Left cardiac atrium (tissue), 4 donors: Measurements from ENCODE around the gene CTPS1. TPM values are rescaled to one million over a fixed set of nuclear protein-coding genes. Genes with fewer than 3 reads are reported as not detected.

Experiments
- ATAC-seq, 2 donors: fragments of 200-7000 bp; cut with Tn5 transposase; one replicate each; pipeline ENCODE4 v1.9.1; 2020; ENCODE audit warnings: mild to moderate bottlenecking in 2 of 2, moderate library complexity in 2 of 2
- DNase-seq: peaks from one replicate; pipeline ENCODE4 v3.0.0-alpha.2; 2020
- intact Hi-C, 2 donors: fragments of 100-400 bp; cut with DNase I; formaldehyde crosslinking; loops; one replicate each; pipeline versions ENCODE4 v1.14.1 to v1.15.1; 2022 to 2023
- total RNA-seq, 2 donors: library from RNA; stranded (reverse); fragmentation: NEBNext Ultra II Directional; extraction: Animal tissue kit (Norgen Biotek cat#: 25700); gene quantifications; one replicate each; pipeline ENCODE4 v1.2.1, GENCODE V29; 2021
- donor health status: DM: no; HTN: yes; CAD: no.
- donor health status: DM: no; HTN: yes; CAD: no; lungs with severe emphysema.
- donor health status: DM: yes; HTN: yes; CAD: no.
- donor health status: Dilated cardiomyopathy.

The CTPS1 gene
- total RNA-seq, 2 donors from 2014 or later = 10.3 to 18.3 TPM

DNA sequence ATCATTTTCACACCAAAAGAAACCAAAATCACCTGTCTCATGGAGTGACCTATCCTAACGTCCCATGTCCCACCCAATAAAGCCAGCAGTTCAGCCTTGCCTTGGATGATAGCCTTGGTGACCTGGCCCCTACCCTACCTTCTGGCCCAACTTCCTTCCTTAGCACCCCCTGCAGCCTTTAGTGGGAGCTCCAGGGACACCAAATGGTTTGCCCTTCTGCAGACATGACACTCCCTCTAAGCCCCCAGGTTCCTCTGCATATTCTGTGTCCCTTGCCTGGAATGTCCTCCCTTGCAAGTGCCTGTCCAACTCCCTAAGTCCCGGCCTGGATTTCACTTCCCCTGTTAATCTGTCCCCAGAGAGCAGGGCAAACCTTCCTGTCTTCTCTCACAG is 39.9 kb downstream of the CTPS1 start:
- intact Hi-C loops = no loop called here
- no peak for DNase-seq
- ATAC-seq = no peak

DNA sequence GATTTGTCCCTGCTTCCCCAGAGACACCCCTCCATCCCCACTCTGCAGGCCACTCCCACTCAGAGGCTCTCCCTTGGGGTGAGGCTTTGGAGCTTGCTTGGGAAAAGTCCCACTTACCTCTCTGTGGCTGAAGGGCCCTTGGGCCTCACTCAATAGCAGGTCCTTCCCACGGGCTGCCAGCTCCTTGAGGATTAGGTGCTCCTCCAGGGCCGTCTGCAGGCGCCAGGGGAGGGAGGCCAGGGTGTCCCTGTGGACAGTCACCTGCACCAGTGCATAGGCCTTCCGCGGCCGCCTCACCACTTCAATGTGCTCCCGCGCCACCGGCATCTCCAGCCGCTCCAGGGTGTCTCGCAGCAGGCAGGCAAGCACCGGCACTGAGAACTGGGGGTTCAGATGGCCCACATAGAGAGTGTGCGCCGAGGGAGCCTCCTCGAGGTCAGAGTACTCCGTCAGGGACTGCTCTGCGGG is 40.6 kb downstream of the CTPS1 start:
- no peak for ATAC-seq
- no peak for DNase-seq
- intact Hi-C loops = no loop called here

DNA sequence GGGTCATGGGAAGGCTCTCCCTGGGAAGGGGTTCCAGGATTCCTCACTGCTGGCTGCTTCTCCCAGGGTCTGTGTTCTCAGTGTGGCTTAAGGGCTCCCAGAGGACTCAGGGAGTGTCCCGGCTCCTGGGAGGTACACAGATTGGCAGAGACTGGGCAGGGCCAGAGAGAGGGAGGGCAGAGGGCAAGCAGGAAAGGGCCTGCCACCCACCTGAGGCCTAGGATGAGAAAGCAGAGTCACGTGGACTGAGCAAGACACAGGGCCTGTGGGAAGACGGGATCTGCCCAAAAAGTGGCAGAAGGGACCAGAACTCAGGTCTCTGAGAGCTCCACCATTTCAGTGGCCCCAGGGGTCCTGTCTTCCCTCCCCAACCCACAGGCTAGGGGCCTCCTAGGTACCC is 41.2 kb downstream of the CTPS1 start:
- ATAC-seq (no peak), DNase-seq (no peak)
- intact Hi-C loops = no loop called here

DNA sequence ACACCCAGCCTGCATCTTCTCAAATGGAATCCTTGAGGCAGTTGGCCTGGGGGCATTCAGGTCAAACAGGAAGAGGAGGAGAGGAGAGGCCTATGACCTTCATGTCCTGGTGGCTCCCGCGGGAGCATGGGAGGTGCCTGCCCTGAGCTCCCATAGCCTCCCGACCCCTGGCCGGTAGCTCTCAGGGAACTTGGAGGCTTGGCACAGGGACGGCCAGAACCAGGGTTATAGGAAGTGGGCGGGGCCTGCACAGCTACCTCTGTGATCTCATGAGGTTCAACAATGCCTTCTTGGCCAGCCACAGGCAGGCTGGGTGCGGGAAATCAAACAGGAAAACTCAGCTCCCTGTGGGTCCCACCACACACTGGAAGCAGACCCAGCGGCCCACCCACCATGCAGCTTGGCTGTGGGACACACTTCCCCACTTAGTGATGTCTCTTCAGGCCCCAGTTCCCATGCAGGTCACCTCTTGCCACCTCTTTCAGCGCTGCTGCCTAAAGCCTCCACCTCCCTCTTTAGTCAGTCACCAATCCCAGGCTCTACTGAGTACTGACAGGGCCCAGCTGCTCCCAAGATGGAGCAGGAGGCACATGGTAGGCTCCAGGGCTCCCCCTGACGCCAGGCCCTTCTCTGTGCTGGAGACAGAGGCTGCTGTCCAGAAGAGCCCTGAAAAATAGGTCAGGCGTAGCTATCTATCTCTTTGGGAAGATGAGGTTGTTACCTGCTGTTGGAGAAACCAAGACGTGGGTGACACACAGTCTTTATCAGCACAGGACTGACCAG is 42.2 kb downstream of the CTPS1 start, which contains the start of gene SLFNL1:
TSS of gene SLFNL1 (minus strand) at position 200 of the 783 bp plus-strand sequence. CDS start 1,065 bp downstream, outside the sequence.
- DNase-seq = peak; percentile 64
- ATAC-seq = peak; percentile 31 to 46
- intact Hi-C loops = no loop called here

DNA sequence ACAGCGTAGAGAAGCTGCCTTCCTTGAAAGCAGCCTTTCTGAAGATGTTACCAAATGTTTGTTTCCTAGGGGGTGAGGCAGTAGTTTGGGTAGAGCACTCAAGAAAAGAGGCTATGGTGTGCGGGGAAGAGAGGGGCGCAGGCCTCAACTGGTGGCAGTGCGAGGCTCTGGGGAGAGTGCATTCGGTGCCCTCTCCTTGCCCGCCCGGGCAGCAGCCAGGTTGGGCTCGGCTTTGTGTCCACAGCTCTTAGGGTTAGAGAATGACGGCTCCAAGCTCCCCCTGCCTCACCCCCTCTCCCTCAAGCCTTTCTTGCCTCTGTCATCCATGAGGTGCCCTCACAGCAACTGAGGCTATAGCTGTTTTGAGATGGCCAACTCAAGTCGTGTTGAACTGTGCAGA is 42.9 kb downstream of the CTPS1 start:
- no peak for ATAC-seq
- no peak for DNase-seq
- intact Hi-C loops = no loop called here

DNA sequence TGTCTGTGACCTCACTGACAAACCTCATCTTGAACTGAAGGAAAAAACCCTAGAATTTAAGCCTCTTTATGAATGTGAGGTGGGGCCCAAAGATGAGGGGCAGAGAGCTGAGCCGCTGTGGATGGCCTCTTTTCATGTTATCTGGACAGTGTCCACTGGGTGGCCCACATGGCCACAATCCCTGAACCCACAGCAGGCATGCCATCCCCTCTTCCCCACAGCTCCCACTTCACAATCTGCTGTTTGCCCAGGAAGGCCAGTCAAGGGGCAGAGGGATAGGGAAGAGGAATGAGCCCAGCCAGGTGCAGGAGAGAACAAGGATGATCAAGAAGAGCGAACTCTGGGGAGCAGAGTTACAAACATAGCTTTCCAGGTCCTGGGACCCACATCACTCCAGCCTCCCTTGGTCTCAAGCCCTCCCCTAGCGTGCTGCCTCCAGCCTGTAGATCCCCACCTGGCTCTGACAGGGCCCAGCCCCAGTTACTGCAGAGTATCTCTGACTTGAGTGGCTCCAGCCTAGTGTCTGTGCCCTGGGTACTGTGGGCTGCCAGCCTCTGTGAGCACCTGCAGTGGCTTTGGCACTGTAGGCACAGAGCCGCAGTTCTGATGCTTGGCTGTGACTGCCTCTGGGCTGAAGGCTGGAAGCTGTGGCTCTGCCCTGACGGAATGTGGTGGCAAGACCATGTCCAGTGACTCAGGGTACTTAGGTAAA is 43.9 kb downstream of the CTPS1 start:
- DNase-seq (no peak), ATAC-seq (no peak)
- intact Hi-C loops = no loop called here

DNA sequence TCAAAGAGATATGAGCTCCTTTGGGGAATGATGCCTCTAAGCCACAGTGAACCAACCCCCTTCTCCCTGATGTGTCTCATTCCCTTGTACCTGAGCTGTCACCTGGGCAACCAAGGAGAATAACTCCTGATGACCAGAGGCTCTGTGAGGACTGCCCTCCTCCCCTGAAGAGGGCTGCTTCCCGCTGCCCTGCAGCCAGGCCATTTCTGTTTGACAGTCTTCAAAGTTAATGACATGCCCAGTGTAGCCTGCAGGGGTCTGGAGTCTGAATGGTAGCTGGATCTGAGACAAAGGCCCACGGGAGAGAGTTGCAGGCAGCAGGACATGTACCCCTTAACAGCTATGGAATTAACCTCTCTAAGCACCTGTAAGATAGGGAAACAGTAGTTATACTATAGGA is 45.5 kb downstream of the CTPS1 start:
- intact Hi-C loops = no loop called here
- no peak for ATAC-seq

DNA sequence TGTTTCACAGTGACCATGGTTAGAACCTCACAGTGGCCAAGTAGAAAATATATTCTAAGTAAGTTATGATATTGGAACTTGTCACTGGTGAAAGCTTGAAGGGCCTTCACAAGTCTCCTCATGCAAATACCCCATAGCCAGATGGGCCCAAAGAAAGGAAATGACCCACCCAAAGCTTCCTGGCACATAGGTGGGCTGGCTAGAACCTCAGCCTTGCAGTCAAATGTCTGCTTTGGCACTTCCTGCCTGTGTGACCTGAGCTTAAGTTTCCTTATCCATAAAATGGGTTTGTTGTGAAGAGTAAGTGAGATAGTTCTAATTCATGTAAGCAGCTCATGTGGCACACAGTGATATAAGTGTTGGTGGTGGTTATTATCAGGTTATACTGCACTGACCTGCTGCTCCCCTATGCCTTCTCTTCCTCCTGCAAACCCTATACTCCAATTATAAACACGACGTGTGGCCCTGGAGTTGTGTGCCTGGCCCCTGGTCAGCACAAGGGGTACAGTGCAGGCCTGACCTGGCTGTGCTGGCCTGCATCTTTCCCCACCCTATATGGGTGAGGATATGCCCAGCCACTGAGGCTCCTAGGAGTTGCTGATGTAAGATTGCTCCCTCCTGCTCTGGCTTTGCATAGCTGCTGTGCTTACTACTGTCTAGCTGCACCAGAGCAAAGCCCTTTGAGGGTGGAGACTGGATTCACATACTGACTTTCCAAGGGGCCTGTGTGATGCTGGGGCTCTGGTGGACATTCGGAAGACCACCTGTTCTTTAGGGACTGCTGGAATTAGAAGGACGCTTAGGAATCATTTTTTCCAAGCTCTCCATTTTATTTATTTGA is 46.7 kb downstream of the CTPS1 start:
- ATAC-seq = no peak
- intact Hi-C loops = no loop called here

More for the DNA sequence above, 45.5 kb downstream of the CTPS1 start:
- no peak for DNase-seq

DNA sequence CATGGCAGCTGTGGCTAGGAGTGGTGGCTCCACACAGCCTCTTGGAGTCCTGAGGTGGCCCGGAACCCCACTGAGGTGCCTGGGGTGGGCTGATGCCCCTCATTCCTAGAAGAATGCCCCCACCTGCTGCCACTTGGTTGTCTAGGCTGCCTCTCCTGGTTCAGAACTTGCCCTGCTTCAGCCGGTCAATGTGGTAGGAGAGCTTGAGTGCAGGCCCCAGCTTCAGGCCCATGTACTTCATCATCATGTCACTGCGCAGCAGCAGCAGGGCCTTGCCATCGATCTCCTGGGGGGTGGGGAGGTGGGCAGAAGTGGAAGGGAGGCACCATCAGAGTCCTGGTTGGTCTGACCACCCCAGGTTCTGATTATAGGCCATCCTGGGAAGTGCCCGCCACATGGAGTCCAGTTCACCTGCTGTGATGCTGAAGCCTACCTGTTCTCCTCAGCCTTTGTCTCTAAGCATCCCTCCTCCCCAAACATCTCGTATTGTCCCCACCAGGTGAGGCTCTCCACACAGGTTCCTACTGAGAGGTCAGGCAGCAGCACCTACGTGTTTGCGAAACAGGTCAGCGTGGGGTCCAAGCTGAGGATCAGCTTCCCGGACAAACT is 48.6 kb downstream of the CTPS1 start:
- intact Hi-C loops = no loop called here

More for the DNA sequence above, 46.7 kb downstream of the CTPS1 start:
- no peak for DNase-seq

DNA sequence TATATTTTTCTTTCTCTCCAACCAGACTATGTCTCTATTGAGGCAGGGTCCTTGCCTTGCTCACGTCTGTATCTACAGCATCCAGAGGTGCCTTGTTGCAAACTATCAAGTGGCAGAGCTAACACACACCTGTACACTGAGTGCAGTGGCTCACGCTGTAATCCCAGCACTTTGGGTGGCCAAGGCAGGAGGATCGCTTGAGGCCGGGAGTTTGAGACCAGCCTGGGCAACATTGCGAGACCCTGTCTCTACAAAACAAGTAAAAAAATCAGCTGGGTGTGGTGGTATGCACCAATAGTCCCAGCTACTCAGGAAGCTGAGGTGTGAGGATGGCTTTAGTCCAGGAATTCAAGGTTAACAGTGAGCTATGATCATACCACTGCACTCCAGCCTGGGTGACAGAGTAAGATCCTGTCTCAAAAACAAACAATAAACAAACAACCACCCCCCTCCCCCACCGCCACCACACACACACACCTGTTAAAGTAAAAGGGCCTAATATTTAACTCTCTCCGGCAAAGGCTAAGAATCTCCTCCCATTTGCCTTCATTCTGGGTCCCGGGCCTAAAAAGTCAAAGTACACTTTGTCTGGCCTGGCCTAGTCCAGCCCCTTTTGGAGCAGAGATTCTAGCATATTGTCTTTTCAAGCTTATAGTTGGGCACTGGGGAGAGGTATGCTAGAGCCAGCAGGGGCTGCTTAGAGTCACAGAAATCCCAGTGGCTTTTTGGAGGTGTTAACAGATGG is 51.5 kb downstream of the CTPS1 start:
- ATAC-seq (no peak), DNase-seq (no peak)
- intact Hi-C loops = no loop called here

More for the DNA sequence above, 48.6 kb downstream of the CTPS1 start:
- DNase-seq = no peak
- ATAC-seq = no peak

DNA sequence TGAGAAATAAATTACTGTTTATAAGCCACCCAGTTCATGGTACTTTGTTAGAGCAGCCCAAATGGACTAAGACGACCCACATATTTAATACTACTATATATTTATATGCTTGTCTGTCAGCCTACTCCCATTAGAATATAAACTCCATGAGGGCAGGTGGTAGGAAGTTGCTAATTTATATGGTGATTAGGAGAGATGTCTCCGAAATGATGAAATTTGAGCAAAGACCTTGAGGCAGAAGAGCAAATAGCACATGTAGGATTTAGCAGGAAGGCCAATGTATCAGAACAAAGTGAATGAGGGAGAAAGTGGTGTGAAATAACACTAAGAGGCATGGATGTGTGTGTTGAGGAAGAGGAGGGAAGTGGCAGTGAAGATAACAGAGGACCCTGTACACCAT is 52.7 kb downstream of the CTPS1 start:
- intact Hi-C loops = no loop called here
- ATAC-seq (no peak), DNase-seq (no peak)

DNA sequence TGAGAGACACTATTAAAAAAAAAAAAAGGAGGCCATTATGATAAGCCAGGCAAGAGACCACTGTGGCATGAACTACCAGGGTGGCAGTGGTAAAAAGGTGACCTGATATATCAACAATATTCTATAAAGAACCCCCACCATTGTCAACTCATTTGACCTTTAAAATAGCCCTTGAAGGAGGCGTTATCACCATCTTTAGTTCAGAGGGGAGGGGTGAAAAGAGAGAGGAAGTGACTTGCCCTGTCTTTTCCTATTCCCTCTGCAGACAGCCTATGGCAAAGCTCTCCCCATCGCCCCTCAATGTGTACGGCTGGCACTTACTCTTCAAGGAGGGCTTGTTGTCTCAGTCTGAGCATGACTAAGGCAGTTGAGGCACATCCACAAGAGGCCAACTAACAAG is 53.8 kb downstream of the CTPS1 start:
- DNase-seq = no peak
- ATAC-seq = no peak
- intact Hi-C loops = no loop called here

DNA sequence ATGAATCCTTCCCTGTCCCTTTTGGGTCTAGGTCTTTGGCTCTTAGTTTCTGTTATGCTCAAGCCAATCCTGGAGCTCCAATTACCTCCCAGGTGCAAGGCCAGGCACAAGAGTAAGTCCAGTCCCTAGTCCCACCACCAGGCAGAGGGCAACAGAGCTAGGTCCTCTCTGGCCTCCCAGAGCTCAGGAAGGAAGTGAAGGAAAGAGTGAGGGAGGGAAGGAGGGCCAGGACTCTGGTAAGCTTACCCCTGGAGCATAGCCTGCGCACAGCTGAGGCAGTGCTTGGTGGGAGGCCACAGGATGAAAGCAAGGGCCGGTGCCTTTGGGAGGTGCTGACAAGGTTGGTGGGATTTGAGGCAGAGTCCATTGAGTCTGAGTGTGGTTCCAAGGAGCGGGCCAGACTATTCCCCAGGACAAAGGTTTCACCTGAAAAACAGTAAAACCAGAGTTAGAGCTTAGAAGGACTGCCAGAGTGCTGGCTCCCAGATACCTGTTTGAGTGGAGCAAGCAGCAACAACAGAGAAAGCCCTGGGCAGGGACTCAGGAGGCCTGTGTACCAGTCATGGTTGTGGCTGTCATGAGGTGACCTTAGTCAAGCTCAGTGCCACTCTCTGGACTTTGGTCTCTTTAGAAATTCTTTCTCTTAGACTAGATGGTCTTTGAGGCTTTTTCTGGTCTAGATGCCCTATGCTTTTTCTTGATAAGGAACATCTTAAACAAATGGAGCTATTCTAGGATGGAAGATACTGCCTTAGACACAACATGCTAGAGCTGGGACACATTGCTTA is 57.8 kb downstream of the CTPS1 start:
- no peak for ATAC-seq
- no peak for DNase-seq
- intact Hi-C loops = no loop called here

DNA sequence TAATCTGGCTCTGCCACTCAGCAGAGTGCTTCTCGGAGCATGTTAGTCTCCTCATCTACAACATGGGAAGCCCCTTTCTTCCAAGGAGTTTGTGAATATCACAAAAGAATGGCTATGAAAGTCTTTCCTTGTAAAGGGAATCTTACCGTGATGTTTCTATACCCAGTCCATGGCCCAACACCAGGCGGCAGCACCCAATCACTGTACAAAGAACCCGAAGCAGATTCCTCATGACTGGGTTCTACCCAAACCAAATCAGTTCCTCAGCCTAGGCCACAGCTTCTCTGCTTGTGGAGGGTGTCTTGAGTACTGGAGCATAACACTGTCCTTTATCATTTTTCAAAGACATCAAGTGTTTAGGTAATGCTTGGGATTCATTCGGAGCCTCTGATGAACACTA is 58.6 kb downstream of the CTPS1 start:
- no peak for ATAC-seq
- intact Hi-C loops = no loop called here

DNA sequence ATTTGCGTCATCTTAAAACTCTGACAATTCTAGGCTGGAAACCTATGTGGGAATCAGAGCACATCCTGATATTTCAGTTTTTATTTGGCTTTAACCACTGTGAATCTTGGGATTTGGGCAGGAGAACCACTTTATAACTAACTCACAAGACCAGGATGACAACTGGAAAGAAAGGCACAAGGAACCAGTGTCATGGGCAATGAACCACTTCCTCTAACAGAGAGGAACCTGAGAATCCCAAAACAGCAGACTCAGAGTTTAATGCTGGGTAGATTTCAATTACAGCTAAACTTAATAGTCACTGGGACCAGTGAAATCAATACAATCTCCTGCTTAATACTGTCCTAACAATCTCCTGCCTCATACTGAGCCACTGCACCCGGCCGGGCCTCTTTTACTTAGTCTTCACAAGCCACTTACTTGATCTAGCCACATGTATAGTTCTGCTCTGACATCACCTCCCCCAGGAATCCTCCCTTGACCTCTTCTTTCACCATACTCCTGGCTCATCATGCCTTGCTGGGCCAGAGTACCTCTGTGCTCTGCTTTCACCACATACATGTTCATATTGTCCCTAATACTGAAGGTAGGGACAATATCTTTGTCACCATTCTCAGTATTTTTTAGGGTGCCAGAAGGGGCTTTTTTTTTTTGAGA is 62.2 kb downstream of the CTPS1 start:
- ATAC-seq = no peak
- DNase-seq = no peak
- intact Hi-C loops = no loop called here

More for the DNA sequence above, 58.6 kb downstream of the CTPS1 start:
- no peak for DNase-seq

DNA sequence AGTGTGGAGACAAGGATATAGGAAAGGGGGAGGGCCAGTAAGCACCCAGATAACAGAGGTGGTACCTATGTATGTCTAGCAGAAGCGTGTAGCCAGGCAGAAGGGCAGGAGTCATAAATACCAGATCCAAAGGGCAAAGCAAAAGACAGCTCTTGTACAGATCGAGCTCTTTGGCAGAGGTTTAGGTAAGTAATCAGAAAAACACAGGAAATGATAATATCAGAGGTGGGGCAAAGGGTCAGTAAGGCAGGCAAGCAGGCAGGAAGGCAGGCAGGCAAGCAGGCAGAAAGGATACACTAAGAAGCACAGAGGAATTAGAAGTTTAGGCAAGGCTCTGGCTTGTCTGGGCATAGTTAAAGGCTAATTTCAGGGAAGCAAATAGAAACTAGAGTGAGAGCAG is 64.7 kb downstream of the CTPS1 start:
- no peak for DNase-seq
- intact Hi-C loops = no loop called here
- peak in 1 of 2 donors; percentile 7 for ATAC-seq

DNA sequence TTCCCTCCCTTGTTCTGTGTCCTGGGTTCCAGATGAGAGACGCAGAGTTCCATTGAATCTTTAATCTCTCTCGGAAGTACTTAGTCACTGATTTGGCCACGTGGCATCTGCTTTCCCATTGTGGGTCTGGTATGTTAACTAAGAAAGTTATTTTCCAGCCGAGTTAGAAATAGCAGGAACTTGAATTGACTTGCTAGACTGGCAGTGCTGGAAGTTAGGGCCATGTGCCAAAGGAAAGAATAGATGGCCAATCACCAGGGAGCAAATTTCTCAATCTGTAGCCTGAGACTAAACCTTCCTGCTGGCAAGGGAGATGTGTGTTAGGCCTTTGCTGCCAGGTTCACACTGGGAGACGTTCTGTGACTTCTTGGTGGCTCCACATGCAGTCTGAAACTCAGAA is 66.2 kb downstream of the CTPS1 start:
- peak; percentile 73 for DNase-seq
- intact Hi-C loops = loop anchor here in 1 of 2 donors (5.0 kb wide), 1 partner anchor 62 kb away; no protein-coding TSS in a partner anchor

More for the DNA sequence above, 66.2 kb downstream of the CTPS1 start:
- peak; percentile 82 to 92 for ATAC-seq
